ENCODE data around the gene OR5B17. TPM values are rescaled to one million over a fixed set of nuclear protein-coding genes. Genes with fewer than 3 reads are reported as not detected.
"Not testable (repeated sequence)": the region's sequence is repeated elsewhere in the genome, so short reads cannot be mapped to it uniquely, and the experiment has no call there.

The OR5B17 gene
- total RNA-seq (not detected), polyA plus RNA-seq (not detected)

DNA sequence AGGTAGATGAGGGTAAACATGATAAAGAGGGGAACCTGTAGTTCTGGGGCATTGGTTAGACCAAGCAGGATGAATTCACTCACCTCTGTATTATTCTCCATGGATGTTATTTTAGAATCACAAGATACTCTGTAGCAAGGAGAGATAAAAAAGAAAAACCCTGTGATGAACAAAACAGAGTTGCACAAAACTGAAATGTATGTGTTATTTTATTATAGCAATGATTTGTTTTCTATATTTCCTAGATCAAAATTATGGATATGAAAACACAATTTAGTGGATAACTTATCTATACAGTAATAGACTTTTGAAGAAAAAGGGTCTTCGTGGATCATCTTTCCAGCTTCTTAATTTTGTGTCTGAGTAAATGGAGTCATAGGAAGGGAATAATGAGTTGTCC lies at the start of gene OR5B17:
TSS of gene OR5B17 (minus strand) at position 101 of the 400 bp plus-strand sequence. CDS start at position 101, 0 bp downstream.
- no peak within 1 kb of the TSS for H3K4me3 ChIP-seq (ENCODE audit: low read length)
- no peaks in the 10 kb centered on the region for H3K9me3 Mint-ChIP-seq

DNA sequence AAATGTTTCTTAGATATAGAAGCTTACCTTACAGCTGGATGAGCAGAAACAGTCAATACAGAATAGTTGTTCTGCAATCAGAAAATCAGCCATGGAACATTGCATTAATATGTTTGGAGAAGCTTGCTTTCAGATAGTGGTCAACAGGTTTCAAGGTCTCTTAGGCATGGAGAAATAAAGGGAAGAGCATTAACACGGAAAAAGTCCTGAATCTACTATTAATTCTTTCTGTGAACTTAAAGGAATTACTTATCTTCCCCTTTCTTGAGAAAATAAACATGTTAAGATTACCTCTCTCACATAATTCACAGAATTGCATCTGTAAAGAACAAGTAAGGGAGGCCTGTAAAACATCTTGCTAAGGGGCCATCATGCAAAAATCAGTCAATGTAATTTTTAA lies 47.9 kb upstream of the OR5B17 start, which contains the start of gene OR5B3:
TSS of gene OR5B3 (minus strand) at position 101 of the 400 bp plus-strand sequence. CDS start 3,465 bp downstream, outside the sequence.
- H3K4me1 ChIP-seq (ENCODE audit: insufficient read depth, low read length) = no peaks in the 10 kb centered on the region
- H3K27ac ChIP-seq (ENCODE audit: low read depth, low read length) = no peak within 1 kb of the TSS
- peaks cover 0 to 4% (median 0%) of the 10 kb centered on the region in 3 donors for H3K36me3 Mint-ChIP-seq
- H3K4me3 Mint-ChIP-seq = no peak within 1 kb of the TSS
- H3K27me3 Mint-ChIP-seq = peaks cover 10 to 15% of the 10 kb centered on the region in 2 donors
- H3K27me3 ChIP-seq (ENCODE audit: insufficient read depth, low read length, poor library complexity, severe bottlenecking) = no peaks in the 10 kb centered on the region
- H3K27ac Mint-ChIP-seq = no peak within 1 kb of the TSS
- CTCF ChIA-PET = no interaction called here
- H3K9me3 ChIP-seq (ENCODE audit: low read length) = no peaks in the 10 kb centered on the region
- POLR2A ChIA-PET = no interaction called here
- H3K9me3 Mint-ChIP-seq = peaks cover 24 to 39% (median 35%) of the 10 kb centered on the region in 5 donors
- no peak within 1 kb of the TSS for H3K4me3 ChIP-seq (ENCODE audit: low read length)
- no peak for DNase-seq
- no peaks in the 10 kb centered on the region for H3K4me1 Mint-ChIP-seq
- H3K36me3 ChIP-seq (ENCODE audit: insufficient read depth, low read length) = no peaks in the 10 kb centered on the region

More for the DNA sequence above, at the start of gene OR5B17:
- no peaks in the 10 kb centered on the region for H3K4me1 Mint-ChIP-seq
- DNase-seq = no peak
- Histone ChIP-seq H3K27ac (ENCODE audit: low read depth, low read length) (no peak within 1 kb of the TSS), H3K4me1 (ENCODE audit: insufficient read depth, low read length) (no peaks in the 10 kb centered on the region), H3K9me3 (ENCODE audit: low read length) (no peaks in the 10 kb centered on the region), H3K27me3 (ENCODE audit: insufficient read depth, low read length, poor library complexity, severe bottlenecking) (no peaks in the 10 kb centered on the region), H3K36me3 (ENCODE audit: insufficient read depth, low read length) (no peaks in the 10 kb centered on the region)
- no peaks in the 10 kb centered on the region for H3K36me3 Mint-ChIP-seq
- no peak within 1 kb of the TSS for H3K4me3 Mint-ChIP-seq
- H3K27me3 Mint-ChIP-seq = peaks cover 0 to 24% of the 10 kb centered on the region in 2 donors
- no peak within 1 kb of the TSS for H3K27ac Mint-ChIP-seq
- POLR2A ChIA-PET = no interaction called here
- CTCF ChIA-PET = no interaction called here

- CTCF ChIA-PET, POLR2A ChIA-PET, H3K27ac Mint-ChIP-seq: not testable (repeated sequence)
These were observed 40.8 kb upstream of the OR5B17 start for GRCh38 chr11:58399622-58400021.

GRCh38 chr11:58395581-58395980 lies 36.7 kb upstream of the OR5B17 start:
- no peaks in the 10 kb centered on the region for H3K9me3 ChIP-seq (ENCODE audit: low read length)
- H3K27ac Mint-ChIP-seq = no peak overlapping the region
- CTCF ChIA-PET = no interaction called here

More at GRCh38 chr11:58399622-58400021, 40.8 kb upstream of the OR5B17 start:
- H3K27me3 Mint-ChIP-seq; H3K27me3 ChIP-seq (ENCODE audit: insufficient read depth, low read length, poor library complexity, severe bottlenecking); H3K4me3 Mint-ChIP-seq; H3K27ac ChIP-seq (ENCODE audit: low read depth, low read length); H3K36me3 ChIP-seq (ENCODE audit: insufficient read depth, low read length); H3K4me1 ChIP-seq (ENCODE audit: insufficient read depth, low read length); H3K36me3 Mint-ChIP-seq; H3K4me3 ChIP-seq (ENCODE audit: low read length); H3K4me1 Mint-ChIP-seq; DNase-seq; H3K9me3 ChIP-seq (ENCODE audit: low read length); H3K9me3 Mint-ChIP-seq: not testable (repeated sequence)

GRCh38 chr11:58394195-58394594 lies 35.3 kb upstream of the OR5B17 start:
- Mint-ChIP-seq H3K4me3 (no peak overlapping the region), H3K9me3 (peaks cover 0 to 13% (median 3%) of the 10 kb centered on the region in 5 donors), H3K36me3 (no peaks in the 10 kb centered on the region), H3K4me1 (no peaks in the 10 kb centered on the region), H3K27me3 (peaks cover 0 to 9% of the 10 kb centered on the region in 2 donors), H3K27ac (no peak overlapping the region)
- DNase-seq = no peak
- CTCF ChIA-PET = no interaction called here
- Histone ChIP-seq H3K36me3 (ENCODE audit: insufficient read depth, low read length) (no peaks in the 10 kb centered on the region), H3K4me3 (ENCODE audit: low read length) (no peak overlapping the region), H3K27ac (ENCODE audit: low read depth, low read length) (no peak overlapping the region), H3K9me3 (ENCODE audit: low read length) (no peaks in the 10 kb centered on the region), H3K4me1 (ENCODE audit: insufficient read depth, low read length) (no peaks in the 10 kb centered on the region), H3K27me3 (ENCODE audit: insufficient read depth, low read length, poor library complexity, severe bottlenecking) (no peaks in the 10 kb centered on the region)
- POLR2A ChIA-PET = no interaction called here

More at GRCh38 chr11:58395581-58395980, 36.7 kb upstream of the OR5B17 start:
- H3K4me3 ChIP-seq (ENCODE audit: low read length) = no peak overlapping the region
- no peaks in the 10 kb centered on the region for H3K27me3 ChIP-seq (ENCODE audit: insufficient read depth, low read length, poor library complexity, severe bottlenecking)
- no peak for DNase-seq
- POLR2A ChIA-PET = no interaction called here
- H3K27ac ChIP-seq (ENCODE audit: low read depth, low read length) = no peak overlapping the region
- Mint-ChIP-seq H3K36me3 (no peaks in the 10 kb centered on the region), H3K27me3 (peaks cover 0 to 9% of the 10 kb centered on the region in 2 donors), H3K9me3 (peaks cover 0 to 13% (median 3%) of the 10 kb centered on the region in 5 donors), H3K4me1 (no peaks in the 10 kb centered on the region), H3K4me3 (no peak overlapping the region)
- H3K36me3 ChIP-seq (ENCODE audit: insufficient read depth, low read length) = no peaks in the 10 kb centered on the region
- no peaks in the 10 kb centered on the region for H3K4me1 ChIP-seq (ENCODE audit: insufficient read depth, low read length)

- H3K9me3 ChIP-seq (ENCODE audit: low read length) = no peaks in the 10 kb centered on the region
- no peaks in the 10 kb centered on the region for H3K4me1 ChIP-seq (ENCODE audit: insufficient read depth, low read length)
- Mint-ChIP-seq H3K27me3 (peaks cover 0 to 9% of the 10 kb centered on the region in 2 donors), H3K9me3 (peaks cover 0 to 13% (median 3%) of the 10 kb centered on the region in 5 donors), H3K27ac (no peak overlapping the region), H3K4me3 (no peak overlapping the region), H3K36me3 (no peaks in the 10 kb centered on the region), H3K4me1 (no peaks in the 10 kb centered on the region)
- DNase-seq = no peak
- no peaks in the 10 kb centered on the region for H3K36me3 ChIP-seq (ENCODE audit: insufficient read depth, low read length)
- no peaks in the 10 kb centered on the region for H3K27me3 ChIP-seq (ENCODE audit: insufficient read depth, low read length, poor library complexity, severe bottlenecking)
- H3K4me3 ChIP-seq (ENCODE audit: low read length) = no peak overlapping the region
- no peak overlapping the region for H3K27ac ChIP-seq (ENCODE audit: low read depth, low read length)
- ChIA-PET POLR2A (no interaction called here), CTCF (no interaction called here)
These were observed 33.9 kb upstream of the OR5B17 start for GRCh38 chr11:58392746-58393145.

- H3K4me1 ChIP-seq (ENCODE audit: insufficient read depth, low read length) = no peaks in the 10 kb centered on the region
- no peak for DNase-seq
- H3K9me3 ChIP-seq (ENCODE audit: low read length) = no peaks in the 10 kb centered on the region
- H3K27me3 ChIP-seq (ENCODE audit: insufficient read depth, low read length, poor library complexity, severe bottlenecking) = no peaks in the 10 kb centered on the region
- no peaks in the 10 kb centered on the region for H3K36me3 ChIP-seq (ENCODE audit: insufficient read depth, low read length)
- no peak overlapping the region for H3K27ac ChIP-seq (ENCODE audit: low read depth, low read length)
- no peak overlapping the region for H3K4me3 Mint-ChIP-seq
- no peaks in the 10 kb centered on the region for H3K4me1 Mint-ChIP-seq
- ChIA-PET POLR2A (no interaction called here), CTCF (no interaction called here)
- no peaks in the 10 kb centered on the region for H3K36me3 Mint-ChIP-seq
- no peak overlapping the region for H3K27ac Mint-ChIP-seq
- H3K27me3 Mint-ChIP-seq = peaks cover 4 to 9% of the 10 kb centered on the region in 2 donors
- no peak overlapping the region for H3K4me3 ChIP-seq (ENCODE audit: low read length)
- H3K9me3 Mint-ChIP-seq = peaks cover 0 to 13% (median 3%) of the 10 kb centered on the region in 5 donors
These were observed 33.0 kb upstream of the OR5B17 start for GRCh38 chr11:58391879-58392278.

GRCh38 chr11:58390551-58391063 lies 31.7 kb upstream of the OR5B17 start:
- no peak for DNase-seq
- H3K9me3 ChIP-seq (ENCODE audit: low read length) = no peaks in the 10 kb centered on the region
- H3K27me3 Mint-ChIP-seq = peaks cover 4 to 8% of the 10 kb centered on the region in 2 donors
- peaks cover 0 to 13% (median 3%) of the 10 kb centered on the region in 5 donors for H3K9me3 Mint-ChIP-seq
- CTCF ChIA-PET = no interaction called here
- no peak overlapping the region for H3K27ac Mint-ChIP-seq
- no peak overlapping the region for H3K4me3 Mint-ChIP-seq
- no peaks in the 10 kb centered on the region for H3K36me3 ChIP-seq (ENCODE audit: insufficient read depth, low read length)
- no peaks in the 10 kb centered on the region for H3K36me3 Mint-ChIP-seq
- no peaks in the 10 kb centered on the region for H3K4me1 Mint-ChIP-seq
- H3K27ac ChIP-seq (ENCODE audit: low read depth, low read length) = no peak overlapping the region
- POLR2A ChIA-PET = no interaction called here
- H3K27me3 ChIP-seq (ENCODE audit: insufficient read depth, low read length, poor library complexity, severe bottlenecking) = no peaks in the 10 kb centered on the region
- H3K4me1 ChIP-seq (ENCODE audit: insufficient read depth, low read length) = no peaks in the 10 kb centered on the region
- H3K4me3 ChIP-seq (ENCODE audit: low read length) = no peak overlapping the region

All from CD8-positive, alpha-beta memory T cell (primary cell).